Gastroesophageal sphincter (tissue), 4 donors: ENCODE measurements around the gene HAGHL. TPM values are rescaled to one million over a fixed set of nuclear protein-coding genes. Genes with fewer than 3 reads are reported as not detected.
"Not testable (repeated sequence)": the region's sequence is repeated elsewhere in the genome, so short reads cannot be mapped to it uniquely, and the experiment has no call there.

Experiments used
- ATAC-seq: fragments of 150-250 bp; one replicate; pipeline ENCODE4 v1.9.1; 2016; ENCODE audit warnings: mild to moderate bottlenecking, moderate library complexity
- H3K27ac ChIP-seq, 4 donors: fragments of 200-600 bp; sonication (generic) in 3 of 4; 1 replicate in 3 of 4; 2 replicates in 1 of 4; pipeline ENCODE4 v1.5.1; 2016 to 2019
- H3K27me3 ChIP-seq: fragments of 200-600 bp; sonication (generic); one replicate; pipeline ENCODE4 v1.5.1; 2019
- H3K36me3 ChIP-seq, 2 donors: fragments of 200-600 bp; sonication (generic); one replicate each; pipeline ENCODE4 v1.5.1; 2019; ENCODE audit warnings: control low read depth in 1 of 2
- H3K4me1 ChIP-seq, 3 donors: fragments of 200-600 bp; sonication (generic); 1 replicate in 2 of 3; 2 replicates in 1 of 3; pipeline ENCODE4 v1.5.1; 2016 to 2019; ENCODE audit warnings: control low read depth in 2 of 3
- H3K4me3 ChIP-seq, 2 donors: fragments of 200-600 bp; sonication (generic); one replicate each; pipeline ENCODE4 v1.5.1; 2019; ENCODE audit warnings: mild to moderate bottlenecking in 1 of 2, moderate library complexity in 1 of 2
- H3K9me3 ChIP-seq, 3 donors: fragments of 200-600 bp; sonication (generic); one replicate each; pipeline ENCODE4 v1.5.1; 2017 to 2019; ENCODE audit warnings: control low read depth in 2 of 3
- EP300 ChIP-seq: sonication (generic); formaldehyde crosslinking; IDR thresholded peaks from one replicate; pipeline ENCODE4 v1.6.1; 2017; ENCODE audit warnings: antibody characterized with exemption, mild to moderate bottlenecking
- POLR2A ChIP-seq, 2 donors: fragments of 450-650 bp; IDR thresholded peaks; one replicate each; pipeline ENCODE4 v1.6.1; 2017; ENCODE audit warnings: antibody characterized with exemption in 2 of 2, mild to moderate bottlenecking in 2 of 2, moderate library complexity in 1 of 2
- POLR2AphosphoS5 ChIP-seq: sonication (generic); formaldehyde crosslinking; IDR thresholded peaks from one replicate; pipeline ENCODE4 v1.6.1; 2017; ENCODE audit warnings: antibody characterized with exemption
- WGBS, 2 donors: methylation state at CpG; one replicate each; pipeline ENCODE4 v1.1.5; 2018; ENCODE audit warnings: low coverage in 1 of 2; 5-methylcytosine and 5-hydroxymethylcytosine counted together
- total RNA-seq, 4 donors: library from RNA; depleted of rRNA; stranded (reverse); fragments of >200 nt; gene quantifications; one replicate each; pipeline ENCODE4 v1.1.0, GENCODE V29; 2016
- TF ChIP-seq, protein P1 (sequence below), 4 experiments: fragments of 200-600 bp in 2 of 4; fragments of 450-650 bp in 2 of 4; sonication (generic) in 1 of 4; IDR thresholded peaks; one replicate each; pipeline ENCODE4 v1.5.1; 2017 to 2019; ENCODE audit warnings: antibody characterized with exemption in 4 of 4, mild to moderate bottlenecking in 2 of 4, moderate library complexity in 2 of 4

Gene HAGHL
- total RNA-seq, 4 donors from 2014 or later, result 1.1 to 4.8 (median 2.8) TPM

DNA sequence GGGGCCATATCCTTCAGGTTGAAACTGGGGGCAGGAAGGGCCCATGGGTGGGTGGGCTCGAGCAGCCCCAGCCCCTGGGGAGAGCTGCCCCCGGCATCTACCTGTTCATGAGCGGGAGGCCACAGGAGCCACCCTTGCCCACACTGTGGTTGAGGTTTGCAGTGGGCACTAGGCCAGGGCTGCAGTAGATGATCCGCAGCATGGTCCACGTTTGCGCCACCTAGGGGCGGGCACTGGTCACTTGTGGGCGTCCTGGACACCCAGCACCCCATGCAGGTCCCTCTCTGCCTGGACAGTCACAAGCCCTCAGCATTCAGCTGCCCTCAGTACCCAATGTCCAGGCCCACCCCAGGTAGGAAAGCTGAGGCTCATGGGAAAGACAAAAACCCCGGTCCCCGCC is 40.9 kb upstream of the HAGHL start:
- H3K27me3 ChIP-seq, result no peaks in the 10 kb centered on the region
- H3K9me3 ChIP-seq, result no peaks in the 10 kb centered on the region
- no peak overlapping the region for H3K4me3 ChIP-seq
- ATAC-seq, result no peak
- WGBS, 2 donors, result 20% methylated on average over 1 of the region's 10 CpGs; no CpG with 5 or more reads in 1 of the 2 donors
- peaks cover 0 to 46% of the 10 kb centered on the region in 2 donors for H3K36me3 ChIP-seq
- no peak overlapping the region for H3K27ac ChIP-seq
- TF ChIP-seq, protein P1, sequence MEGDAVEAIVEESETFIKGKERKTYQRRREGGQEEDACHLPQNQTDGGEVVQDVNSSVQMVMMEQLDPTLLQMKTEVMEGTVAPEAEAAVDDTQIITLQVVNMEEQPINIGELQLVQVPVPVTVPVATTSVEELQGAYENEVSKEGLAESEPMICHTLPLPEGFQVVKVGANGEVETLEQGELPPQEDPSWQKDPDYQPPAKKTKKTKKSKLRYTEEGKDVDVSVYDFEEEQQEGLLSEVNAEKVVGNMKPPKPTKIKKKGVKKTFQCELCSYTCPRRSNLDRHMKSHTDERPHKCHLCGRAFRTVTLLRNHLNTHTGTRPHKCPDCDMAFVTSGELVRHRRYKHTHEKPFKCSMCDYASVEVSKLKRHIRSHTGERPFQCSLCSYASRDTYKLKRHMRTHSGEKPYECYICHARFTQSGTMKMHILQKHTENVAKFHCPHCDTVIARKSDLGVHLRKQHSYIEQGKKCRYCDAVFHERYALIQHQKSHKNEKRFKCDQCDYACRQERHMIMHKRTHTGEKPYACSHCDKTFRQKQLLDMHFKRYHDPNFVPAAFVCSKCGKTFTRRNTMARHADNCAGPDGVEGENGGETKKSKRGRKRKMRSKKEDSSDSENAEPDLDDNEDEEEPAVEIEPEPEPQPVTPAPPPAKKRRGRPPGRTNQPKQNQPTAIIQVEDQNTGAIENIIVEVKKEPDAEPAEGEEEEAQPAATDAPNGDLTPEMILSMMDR (IDR thresholded peaks at IDR 0.05), result peak in 1 of 4 experiments; percentile 27
- TF ChIP-seq POLR2A (IDR thresholded peaks at IDR 0.05), result no peak
- peaks cover 0 to 84% (median 56%) of the 10 kb centered on the region in 3 donors for H3K4me1 ChIP-seq

DNA sequence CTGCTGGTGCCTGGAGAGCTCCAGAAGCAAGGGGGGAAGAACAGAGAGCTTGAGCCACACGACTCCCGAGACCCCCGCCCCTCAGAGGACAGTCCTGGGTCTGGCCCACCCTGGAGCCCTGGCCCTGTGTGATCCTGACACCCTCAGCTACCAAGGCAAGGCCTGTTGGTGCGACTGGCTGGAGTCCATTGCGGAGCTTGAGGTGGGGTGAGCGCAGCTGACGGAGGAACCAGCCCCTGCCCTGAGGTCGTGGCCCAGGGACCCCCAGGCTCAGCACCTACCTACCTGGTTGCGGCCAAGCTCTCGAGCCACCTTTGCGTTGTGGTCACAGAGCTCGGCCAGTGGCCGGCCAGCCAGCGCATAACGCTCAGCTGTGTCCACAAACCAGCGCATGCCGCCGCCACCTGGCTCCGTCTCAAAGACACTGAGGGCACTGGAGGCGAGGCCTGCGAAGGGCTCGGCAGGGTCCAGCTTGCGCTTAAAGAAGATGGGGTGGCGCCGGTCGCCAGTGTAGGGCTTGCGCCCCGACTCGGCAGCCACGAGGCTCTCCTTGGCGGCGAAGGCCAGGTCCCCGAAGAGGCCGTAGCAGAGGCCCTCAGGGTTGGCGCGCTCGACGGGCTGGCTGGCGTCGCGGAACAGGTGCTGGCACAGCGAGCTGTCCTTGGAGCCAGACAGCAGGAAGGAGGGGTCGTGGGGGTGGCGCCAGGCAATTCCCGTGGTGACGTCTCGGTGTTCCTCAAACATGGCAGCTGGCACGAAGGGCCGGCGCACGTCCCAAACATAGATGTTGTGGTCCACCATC is 40.2 kb upstream of the HAGHL start:
- H3K27ac ChIP-seq, result no peak overlapping the region
- H3K4me1 ChIP-seq, result peaks cover 0 to 77% (median 49%) of the 10 kb centered on the region in 3 donors
- TF ChIP-seq POLR2AphosphoS5 (no peak), POLR2A (IDR thresholded peaks at IDR 0.05) (no peak), EP300 (no peak)
- TF ChIP-seq, protein P1 (IDR thresholded peaks at IDR 0.05), result no peak
- H3K27me3 ChIP-seq, result peaks cover 2% of the 10 kb centered on the region
- no CpG with 5 or more reads among the region's 51 CpGs for WGBS, 2 donors
- H3K4me3 ChIP-seq, result no peak overlapping the region
- peaks cover 0 to 42% of the 10 kb centered on the region in 2 donors for H3K36me3 ChIP-seq
- no peak for ATAC-seq
- H3K9me3 ChIP-seq, result no peaks in the 10 kb centered on the region

DNA sequence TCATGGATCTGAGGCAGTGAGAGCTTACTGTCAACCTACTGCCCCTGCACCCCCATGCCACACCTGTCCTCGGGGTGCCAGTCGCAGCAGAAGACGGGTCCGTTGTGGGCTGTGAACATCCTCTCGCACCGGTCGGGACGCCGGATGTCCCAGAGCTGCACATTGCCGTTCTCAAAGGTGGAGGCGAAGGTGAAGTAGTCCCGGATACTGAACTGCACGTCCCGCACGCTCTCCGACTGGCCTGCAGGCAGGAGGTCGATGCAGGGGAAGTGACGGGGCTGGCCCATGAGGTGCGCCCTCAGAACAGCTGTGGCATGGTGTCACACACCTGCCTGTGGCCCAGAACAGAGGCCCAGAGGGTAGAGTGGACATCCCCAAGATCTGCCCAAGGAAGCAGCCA is 39.4 kb upstream of the HAGHL start:
- peaks cover 9% of the 10 kb centered on the region for H3K27me3 ChIP-seq
- peaks cover 0 to 68% (median 41%) of the 10 kb centered on the region in 3 donors for H3K4me1 ChIP-seq
- no peak for ATAC-seq
- no CpG with 5 or more reads among the region's 19 CpGs for WGBS, 2 donors
- peaks cover 0 to 34% of the 10 kb centered on the region in 2 donors for H3K36me3 ChIP-seq
- H3K4me3 ChIP-seq, result no peak overlapping the region
- TF ChIP-seq, protein P1 (IDR thresholded peaks at IDR 0.05), result no peak
- no peak for TF ChIP-seq POLR2A (IDR thresholded peaks at IDR 0.05)
- TF ChIP-seq POLR2AphosphoS5, result no peak
- TF ChIP-seq EP300, result no peak
- no peak overlapping the region for H3K27ac ChIP-seq
- no peaks in the 10 kb centered on the region for H3K9me3 ChIP-seq

DNA sequence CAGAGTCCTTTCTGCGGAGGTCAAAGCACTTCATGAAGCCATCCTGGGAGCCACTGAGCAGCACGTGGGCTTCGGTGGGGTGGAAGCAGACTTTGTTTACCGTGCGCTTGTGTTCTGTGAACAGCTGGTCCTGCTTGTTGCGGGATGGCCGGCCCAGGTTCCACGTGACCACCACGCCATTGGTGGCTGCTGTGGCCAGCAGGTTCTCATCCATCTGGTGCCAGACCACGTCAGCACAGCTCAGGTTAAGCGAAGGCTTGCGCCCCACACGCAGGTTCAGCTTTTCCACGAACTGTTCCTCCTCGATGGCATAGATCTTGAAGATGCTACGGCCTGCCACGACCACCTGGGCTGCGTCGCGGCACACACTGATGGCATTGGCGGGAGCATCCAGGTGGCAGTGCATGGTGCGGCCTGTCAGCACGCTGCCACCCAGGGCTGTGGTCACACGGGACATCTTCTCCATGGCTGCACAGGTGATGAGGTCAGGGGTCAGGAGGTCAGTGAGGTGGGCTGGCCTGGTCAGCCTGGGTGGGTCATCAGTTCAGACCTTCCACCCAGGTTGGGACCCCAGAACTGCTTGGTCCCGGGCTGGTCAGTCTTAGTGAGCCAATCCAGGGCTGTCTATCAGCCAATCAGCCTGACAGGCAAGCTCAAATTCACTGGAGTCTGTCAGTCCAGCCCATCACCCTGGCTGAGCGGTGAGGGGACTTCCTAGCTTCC is 37.6 kb upstream of the HAGHL start:
- no peak for ATAC-seq
- peak overlapping the region in 3 of 4 donors; percentile 86 to 95 (median 88) for H3K27ac ChIP-seq

DNA sequence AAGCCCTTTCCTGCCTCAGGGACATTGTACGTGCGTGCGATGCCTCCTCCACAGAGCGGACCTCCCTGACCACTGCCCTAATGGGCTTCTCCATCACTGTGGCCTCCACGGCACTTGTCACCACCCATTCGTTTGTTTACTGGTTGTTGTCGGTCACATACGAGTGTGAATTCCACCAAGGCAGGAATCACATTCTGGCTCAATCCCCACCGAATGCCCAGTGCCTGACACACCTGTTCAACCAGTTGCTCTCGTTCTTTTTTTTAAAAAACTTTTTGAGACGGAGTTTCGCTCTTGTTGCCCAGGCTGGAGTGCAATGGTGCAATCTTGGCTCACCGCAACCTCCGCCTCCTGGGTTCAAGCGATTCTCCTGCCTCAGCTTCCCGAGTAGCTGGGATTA is 35.7 kb upstream of the HAGHL start:
- not testable (repeated sequence) for ATAC-seq, H3K9me3 ChIP-seq, H3K27ac ChIP-seq, H3K4me3 ChIP-seq
- peaks cover 0 to 64% (median 30%) of the 10 kb centered on the region in 3 donors for H3K4me1 ChIP-seq
- H3K27me3 ChIP-seq, result peaks cover 46% of the 10 kb centered on the region
- whole genome bisulfite sequencing, 2 donors, result 86 to 89% methylated on average over 12 to 14 of the region's 16 CpGs
- H3K36me3 ChIP-seq, result peaks cover 0 to 22% of the 10 kb centered on the region in 2 donors

More for the DNA sequence above, 37.6 kb upstream of the HAGHL start:
- H3K36me3 ChIP-seq, result peaks cover 0 to 26% of the 10 kb centered on the region in 2 donors
- H3K9me3 ChIP-seq, result no peaks in the 10 kb centered on the region
- H3K27me3 ChIP-seq, result peaks cover 27% of the 10 kb centered on the region
- H3K4me3 ChIP-seq, result peak overlapping the region; percentile 56 to 97
- TF ChIP-seq, protein P1 (IDR thresholded peaks at IDR 0.05), result no peak
- TF ChIP-seq EP300 (no peak), POLR2AphosphoS5 (no peak), POLR2A (IDR thresholded peaks at IDR 0.05) (no peak)
- WGBS, 2 donors, result no CpG with 5 or more reads among the region's 26 CpGs
- peaks cover 0 to 65% (median 31%) of the 10 kb centered on the region in 3 donors for H3K4me1 ChIP-seq
